ENCODE measurements around the gene MARK4.
"Not testable (repeated sequence)": the region's sequence is repeated elsewhere in the genome, so short reads cannot be mapped to it uniquely, and the experiment has no call there.

The MARK4 gene

DNA sequence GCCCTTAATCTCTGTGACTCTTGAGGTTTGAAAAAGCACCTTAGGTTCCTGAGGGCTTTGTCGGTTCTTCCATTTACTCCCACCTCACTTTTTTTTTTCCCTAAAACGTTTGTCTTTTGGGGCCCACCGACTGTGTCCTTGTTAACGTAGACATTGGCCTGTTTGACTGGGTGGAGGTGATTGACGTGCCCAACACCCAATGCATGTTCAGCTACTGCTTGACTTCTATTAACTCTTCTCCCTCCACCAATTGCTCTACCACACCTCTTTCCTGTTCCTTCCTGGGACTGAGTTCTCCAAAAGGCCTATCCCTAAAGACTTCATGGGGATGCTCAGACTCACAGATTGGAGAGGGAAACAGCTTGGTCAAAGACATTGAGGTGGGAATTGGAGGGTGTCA lies 54.4 kb downstream of the MARK4 start:
- H3K4me1 ChIP-seq (ENCODE audit: control insufficient read depth, insufficient read depth, low read length, unreplicated experiment), result no peaks in the 10 kb centered on the region
- H3K79me2 ChIP-seq (ENCODE audit: control insufficient read depth, insufficient read depth, low read length, unreplicated experiment), result no peaks in the 10 kb centered on the region
- no peaks in the 10 kb centered on the region for H3K27me3 ChIP-seq (ENCODE audit: insufficient read depth, low read length)
- H2AFZ ChIP-seq (ENCODE audit: low read length, unreplicated experiment), result no peak overlapping the region
- no peak overlapping the region for H3K4me3 ChIP-seq (ENCODE audit: low read depth, low read length)
- no peaks in the 10 kb centered on the region for H3K36me3 ChIP-seq (ENCODE audit: insufficient read depth, low read length)
- H3K27ac ChIP-seq (ENCODE audit: low read depth, low read length), result no peak overlapping the region

DNA sequence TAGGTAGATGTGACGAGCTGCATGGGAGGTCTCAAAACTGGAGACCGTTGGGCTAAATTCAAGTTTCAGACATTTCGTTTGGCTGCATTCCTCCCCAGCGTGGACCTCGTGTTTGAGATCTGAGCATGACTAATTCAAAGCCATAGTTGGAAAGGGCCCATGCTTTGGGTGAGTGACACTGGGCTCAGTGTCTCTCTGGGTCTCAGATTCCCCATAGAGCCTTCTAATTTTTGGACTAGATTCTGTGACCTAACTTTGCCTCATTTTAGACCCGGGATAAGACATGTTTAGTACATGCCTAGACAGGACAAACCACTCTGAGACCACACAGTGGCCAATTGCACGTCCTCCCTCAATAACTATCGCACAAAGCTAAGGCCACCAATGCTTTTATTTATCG lies 55.0 kb downstream of the MARK4 start:
- Histone ChIP-seq H3K79me2 (ENCODE audit: control insufficient read depth, insufficient read depth, low read length, unreplicated experiment) (no peaks in the 10 kb centered on the region), H3K27me3 (ENCODE audit: insufficient read depth, low read length) (no peaks in the 10 kb centered on the region), H3K27ac (ENCODE audit: low read depth, low read length) (no peak overlapping the region), H3K4me1 (ENCODE audit: control insufficient read depth, insufficient read depth, low read length, unreplicated experiment) (no peaks in the 10 kb centered on the region), H3K4me3 (ENCODE audit: low read depth, low read length) (no peak overlapping the region), H3K36me3 (ENCODE audit: insufficient read depth, low read length) (no peaks in the 10 kb centered on the region), H2AFZ (ENCODE audit: low read length, unreplicated experiment) (no peak overlapping the region)

- Histone ChIP-seq H3K4me3 (ENCODE audit: low read depth, low read length) (no peak overlapping the region), H3K4me1 (ENCODE audit: control insufficient read depth, insufficient read depth, low read length, unreplicated experiment) (no peaks in the 10 kb centered on the region), H3K79me2 (ENCODE audit: control insufficient read depth, insufficient read depth, low read length, unreplicated experiment) (no peaks in the 10 kb centered on the region), H3K36me3 (ENCODE audit: insufficient read depth, low read length) (no peaks in the 10 kb centered on the region), H3K27ac (ENCODE audit: low read depth, low read length) (no peak overlapping the region), H2AFZ (ENCODE audit: low read length, unreplicated experiment) (no peak overlapping the region), H3K27me3 (ENCODE audit: insufficient read depth, low read length) (no peaks in the 10 kb centered on the region)
Observed at GRCh38 chr19:45306518-45307027, 55.5 kb downstream of the MARK4 start.

DNA sequence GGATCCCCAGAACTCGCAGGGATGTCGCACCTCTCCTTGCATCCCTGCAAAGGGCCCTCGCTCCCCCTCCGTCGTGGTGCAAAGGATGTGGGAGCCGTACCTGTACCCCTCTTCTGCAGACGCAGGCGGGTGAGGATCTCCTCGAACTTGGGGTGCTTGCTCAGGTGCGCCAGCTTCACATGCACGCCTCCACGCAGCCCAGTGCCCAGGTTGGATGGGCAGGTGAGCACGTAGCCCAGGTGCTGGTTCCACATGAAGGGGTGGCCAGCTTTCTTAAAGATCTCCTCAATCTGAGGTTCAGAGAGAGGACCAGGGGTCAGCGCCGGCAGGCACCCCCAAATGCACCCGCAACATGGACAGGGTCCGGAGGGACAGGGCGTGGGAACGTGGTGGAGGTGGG lies 56.3 kb downstream of the MARK4 start:
- no peaks in the 10 kb centered on the region for H3K4me1 ChIP-seq (ENCODE audit: control insufficient read depth, insufficient read depth, low read length, unreplicated experiment)

DNA sequence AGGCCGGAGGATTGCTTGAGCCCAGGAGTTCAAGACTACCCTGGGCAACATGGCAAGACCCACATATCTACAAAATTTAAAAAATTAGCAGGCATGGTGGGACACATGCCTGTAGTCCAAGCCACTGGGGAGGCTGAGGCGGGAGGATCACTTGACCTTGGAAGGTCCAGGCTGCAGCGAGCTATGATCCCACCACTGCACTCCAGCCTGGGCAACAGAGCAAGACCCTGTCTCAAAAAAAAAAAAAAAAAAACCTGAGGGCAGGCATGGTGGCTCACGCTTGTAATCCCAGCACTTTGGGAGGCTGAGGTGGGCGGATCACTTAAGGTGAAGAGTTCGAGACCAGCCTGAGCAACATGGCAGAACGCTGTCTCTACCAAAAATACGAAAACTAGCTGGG lies 58.3 kb downstream of the MARK4 start:
- not testable (repeated sequence) for H3K36me3 ChIP-seq (ENCODE audit: insufficient read depth, low read length); H3K4me3 ChIP-seq (ENCODE audit: low read depth, low read length)

More for the DNA sequence above, 56.3 kb downstream of the MARK4 start:
- H3K27ac ChIP-seq (ENCODE audit: low read depth, low read length), result no peak overlapping the region
- no peaks in the 10 kb centered on the region for H3K36me3 ChIP-seq (ENCODE audit: insufficient read depth, low read length)
- no peak overlapping the region for H3K4me3 ChIP-seq (ENCODE audit: low read depth, low read length)
- H3K79me2 ChIP-seq (ENCODE audit: control insufficient read depth, insufficient read depth, low read length, unreplicated experiment), result no peaks in the 10 kb centered on the region
- H3K27me3 ChIP-seq (ENCODE audit: insufficient read depth, low read length), result no peaks in the 10 kb centered on the region
- no peak overlapping the region for H2AFZ ChIP-seq (ENCODE audit: low read length, unreplicated experiment)

DNA sequence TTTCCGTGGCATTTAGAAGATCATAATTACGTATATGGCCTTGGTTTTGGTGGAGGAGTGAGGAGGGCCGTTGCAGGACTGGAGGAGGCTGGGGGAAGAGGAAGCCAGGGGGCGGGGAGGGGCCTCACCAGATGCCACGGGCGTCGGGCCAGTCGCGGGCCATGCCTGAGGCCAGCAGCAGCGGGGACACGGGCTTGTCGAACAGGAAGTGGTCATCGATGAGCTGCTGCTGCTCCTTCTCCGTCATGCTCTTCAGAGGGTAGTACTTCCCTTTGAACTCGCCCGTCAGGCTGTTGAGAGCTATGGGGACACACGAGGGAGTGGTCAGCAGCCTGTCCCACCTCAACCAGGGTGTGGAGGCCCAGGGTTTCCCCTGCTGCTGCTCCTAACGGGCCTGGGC lies 60.5 kb downstream of the MARK4 start:
- H2AFZ ChIP-seq (ENCODE audit: low read length, unreplicated experiment), result no peak overlapping the region
- H3K27me3 ChIP-seq (ENCODE audit: insufficient read depth, low read length), result no peaks in the 10 kb centered on the region
- H3K36me3 ChIP-seq (ENCODE audit: insufficient read depth, low read length), result no peaks in the 10 kb centered on the region
- H3K4me1 ChIP-seq (ENCODE audit: control insufficient read depth, insufficient read depth, low read length, unreplicated experiment), result no peaks in the 10 kb centered on the region
- H3K4me3 ChIP-seq (ENCODE audit: low read depth, low read length), result no peak overlapping the region
- H3K27ac ChIP-seq (ENCODE audit: low read depth, low read length), result no peak overlapping the region
- H3K79me2 ChIP-seq (ENCODE audit: control insufficient read depth, insufficient read depth, low read length, unreplicated experiment), result no peaks in the 10 kb centered on the region

More for the DNA sequence above, 58.3 kb downstream of the MARK4 start:
- not testable (repeated sequence) for H3K27me3 ChIP-seq (ENCODE audit: insufficient read depth, low read length); H2AFZ ChIP-seq (ENCODE audit: low read length, unreplicated experiment); H3K79me2 ChIP-seq (ENCODE audit: control insufficient read depth, insufficient read depth, low read length, unreplicated experiment); H3K27ac ChIP-seq (ENCODE audit: low read depth, low read length); H3K4me1 ChIP-seq (ENCODE audit: control insufficient read depth, insufficient read depth, low read length, unreplicated experiment)

DNA sequence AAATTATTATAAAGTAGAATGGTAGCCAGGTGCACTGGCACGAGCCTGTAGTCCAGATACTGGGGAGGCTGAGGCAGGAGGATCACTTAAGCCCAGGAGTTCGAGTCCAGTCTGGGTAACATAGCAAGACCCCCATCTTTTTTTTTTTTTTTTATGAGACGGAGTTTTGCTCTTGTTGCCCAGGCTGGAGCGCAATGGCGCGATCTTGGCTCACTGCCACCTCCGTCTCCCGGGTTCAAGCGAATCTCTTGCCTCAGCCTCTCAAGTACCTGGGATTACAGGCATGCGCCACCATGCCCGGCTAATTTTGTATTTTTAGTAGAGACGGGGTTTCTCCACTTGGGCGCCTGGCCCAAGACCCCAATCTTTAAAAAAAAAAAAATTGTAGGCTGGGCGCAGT lies 61.2 kb downstream of the MARK4 start:
- not testable (repeated sequence) for H3K36me3 ChIP-seq (ENCODE audit: insufficient read depth, low read length); H3K4me1 ChIP-seq (ENCODE audit: control insufficient read depth, insufficient read depth, low read length, unreplicated experiment); H3K27me3 ChIP-seq (ENCODE audit: insufficient read depth, low read length); H2AFZ ChIP-seq (ENCODE audit: low read length, unreplicated experiment); H3K4me3 ChIP-seq (ENCODE audit: low read depth, low read length); H3K79me2 ChIP-seq (ENCODE audit: control insufficient read depth, insufficient read depth, low read length, unreplicated experiment); H3K27ac ChIP-seq (ENCODE audit: low read depth, low read length)

DNA sequence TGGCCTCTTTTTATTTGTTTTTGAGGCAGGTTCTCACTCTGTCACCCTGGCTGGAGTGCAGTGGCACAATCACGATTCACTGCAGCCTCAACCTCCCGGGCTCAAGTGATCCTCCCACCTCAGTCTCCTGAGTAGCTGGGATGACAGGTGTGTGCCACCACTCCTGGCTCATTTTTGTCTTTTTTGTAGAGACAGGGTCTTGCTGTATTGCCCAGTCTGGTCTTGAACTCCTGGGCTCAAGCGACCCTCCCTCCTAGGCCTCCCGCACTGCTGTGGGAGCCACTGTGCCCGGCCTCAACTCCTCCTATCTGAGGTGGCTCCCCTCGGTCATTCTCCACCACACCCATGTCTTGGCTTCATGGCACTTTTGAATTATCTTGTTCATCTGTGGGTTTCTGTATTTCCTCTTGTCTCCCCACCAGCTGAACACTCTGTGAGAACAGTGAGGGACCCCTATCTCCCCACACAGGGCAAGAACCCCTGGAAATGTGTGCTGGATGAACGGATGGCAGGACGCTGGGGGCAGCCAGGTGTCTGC lies 63.7 kb downstream of the MARK4 start:
- no peak overlapping the region for H3K27ac ChIP-seq (ENCODE audit: low read depth, low read length)
- H3K79me2 ChIP-seq (ENCODE audit: control insufficient read depth, insufficient read depth, low read length, unreplicated experiment), result no peaks in the 10 kb centered on the region
- no peaks in the 10 kb centered on the region for H3K4me1 ChIP-seq (ENCODE audit: control insufficient read depth, insufficient read depth, low read length, unreplicated experiment)
- no peak overlapping the region for H2AFZ ChIP-seq (ENCODE audit: low read length, unreplicated experiment)
- no peaks in the 10 kb centered on the region for H3K27me3 ChIP-seq (ENCODE audit: insufficient read depth, low read length)
- no peak overlapping the region for H3K4me3 ChIP-seq (ENCODE audit: low read depth, low read length)
- no peaks in the 10 kb centered on the region for H3K36me3 ChIP-seq (ENCODE audit: insufficient read depth, low read length)

DNA sequence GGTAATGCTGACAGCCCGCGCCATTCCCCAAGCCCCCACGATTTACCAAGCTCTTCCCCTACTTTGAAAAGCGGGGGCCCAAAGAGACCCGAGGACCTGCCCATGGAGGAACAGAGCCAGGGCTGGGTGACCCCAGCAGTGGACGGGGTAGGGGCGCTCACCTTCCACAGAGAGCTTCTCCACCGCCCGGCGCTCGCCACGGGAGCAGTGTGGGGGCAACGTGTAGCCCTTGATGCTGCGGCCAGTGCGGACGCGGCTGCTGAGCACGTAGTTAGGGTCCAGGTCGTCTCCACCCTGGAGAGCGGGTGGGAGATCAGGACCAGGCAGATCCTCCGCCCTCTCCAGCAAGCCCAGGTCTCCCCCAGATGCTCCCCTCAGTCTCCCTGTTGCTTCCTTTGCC lies 64.2 kb downstream of the MARK4 start:
- no peak overlapping the region for H2AFZ ChIP-seq (ENCODE audit: low read length, unreplicated experiment)
- H3K27me3 ChIP-seq (ENCODE audit: insufficient read depth, low read length), result no peaks in the 10 kb centered on the region
- H3K4me3 ChIP-seq (ENCODE audit: low read depth, low read length), result no peak overlapping the region
- no peak overlapping the region for H3K27ac ChIP-seq (ENCODE audit: low read depth, low read length)
- H3K4me1 ChIP-seq (ENCODE audit: control insufficient read depth, insufficient read depth, low read length, unreplicated experiment), result no peaks in the 10 kb centered on the region
- H3K36me3 ChIP-seq (ENCODE audit: insufficient read depth, low read length), result no peaks in the 10 kb centered on the region
- H3K79me2 ChIP-seq (ENCODE audit: control insufficient read depth, insufficient read depth, low read length, unreplicated experiment), result no peaks in the 10 kb centered on the region

DNA sequence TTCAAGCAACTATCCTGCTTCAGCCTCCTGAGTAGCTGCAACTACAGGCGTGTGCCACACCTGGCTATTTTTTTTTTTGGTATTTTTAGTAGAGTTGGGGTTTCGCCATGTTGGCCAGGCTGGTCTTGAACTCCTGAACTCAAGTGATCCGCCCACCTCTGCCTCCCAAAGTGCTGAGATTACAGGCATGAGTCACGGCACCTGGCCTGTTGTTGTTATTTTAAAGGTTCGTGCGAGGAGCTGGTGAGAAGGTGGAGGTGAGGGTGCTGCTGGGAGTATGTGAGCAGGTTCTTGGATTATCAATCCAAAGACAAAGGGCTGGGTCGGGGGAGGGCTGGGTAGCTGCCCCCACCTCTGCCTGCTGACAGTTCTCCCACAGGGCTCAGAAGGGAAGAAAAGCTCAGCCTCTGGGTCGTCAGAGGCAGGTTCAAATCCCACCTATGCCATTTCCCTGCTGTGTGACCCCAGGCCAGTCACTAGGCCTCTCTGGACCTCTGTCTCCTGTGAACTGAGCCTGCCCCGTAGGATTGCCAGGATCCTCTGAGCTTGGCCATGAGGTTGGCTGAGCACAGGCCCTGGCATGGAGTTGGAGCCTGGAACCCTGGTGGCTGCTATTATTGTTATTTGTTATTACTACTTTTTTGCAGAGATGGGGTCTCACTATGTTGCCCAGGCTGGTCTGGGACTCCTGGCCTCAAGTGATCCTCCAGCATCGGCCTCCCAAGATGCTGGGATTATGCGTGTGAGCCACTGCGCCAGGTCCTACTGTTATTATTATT lies 70.1 kb downstream of the MARK4 start:
- Histone ChIP-seq H3K27ac (ENCODE audit: low read depth, low read length) (no peak overlapping the region), H3K4me1 (ENCODE audit: control insufficient read depth, insufficient read depth, low read length, unreplicated experiment) (no peaks in the 10 kb centered on the region), H3K4me3 (ENCODE audit: low read depth, low read length) (no peak overlapping the region), H3K27me3 (ENCODE audit: insufficient read depth, low read length) (peaks cover 6% of the 10 kb centered on the region), H2AFZ (ENCODE audit: low read length, unreplicated experiment) (no peak overlapping the region), H3K36me3 (ENCODE audit: insufficient read depth, low read length) (no peaks in the 10 kb centered on the region), H3K79me2 (ENCODE audit: control insufficient read depth, insufficient read depth, low read length, unreplicated experiment) (no peaks in the 10 kb centered on the region)

DNA sequence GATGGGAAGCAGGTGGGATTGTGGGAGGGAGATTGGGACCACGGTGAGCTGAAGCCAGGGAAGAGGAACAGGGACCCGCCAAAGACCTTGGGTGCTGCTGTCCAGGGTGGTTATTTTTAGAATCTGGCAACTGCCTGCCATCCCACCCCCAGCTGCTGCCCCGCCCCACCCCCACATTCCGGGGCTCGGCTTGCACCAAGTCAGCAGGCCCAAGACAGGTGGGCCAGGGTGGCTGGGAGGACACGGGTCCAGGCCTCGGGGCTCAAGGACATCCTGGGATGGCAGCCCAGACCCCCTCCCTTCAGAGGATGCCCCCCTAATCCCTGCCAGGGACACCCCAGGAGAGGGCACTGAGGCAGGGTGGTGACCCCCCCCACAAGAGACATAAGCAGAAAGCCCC lies 70.8 kb downstream of the MARK4 start:
- no peaks in the 10 kb centered on the region for H3K36me3 ChIP-seq (ENCODE audit: insufficient read depth, low read length)
- H2AFZ ChIP-seq (ENCODE audit: low read length, unreplicated experiment), result no peak overlapping the region
- no peak overlapping the region for H3K4me3 ChIP-seq (ENCODE audit: low read depth, low read length)
- H3K79me2 ChIP-seq (ENCODE audit: control insufficient read depth, insufficient read depth, low read length, unreplicated experiment), result no peaks in the 10 kb centered on the region
- H3K27ac ChIP-seq (ENCODE audit: low read depth, low read length), result no peak overlapping the region
- H3K4me1 ChIP-seq (ENCODE audit: control insufficient read depth, insufficient read depth, low read length, unreplicated experiment), result no peaks in the 10 kb centered on the region
- peaks cover 6% of the 10 kb centered on the region for H3K27me3 ChIP-seq (ENCODE audit: insufficient read depth, low read length)
